Measurements from ENCODE around the gene C1orf232.

- TF ChIP-seq CTCF (IDR thresholded peaks at IDR 0.05) (no peak), EZH2phosphoT487 (IDR thresholded peaks at IDR 0.05) (no peak), EZH2 (IDR thresholded peaks at IDR 0.05) (no peak)
These were observed 13.1 kb downstream of the C1orf232 start for GRCh38 chr1:26155370-26156284.

All from neural progenitor cell (in vitro differentiated cells).